NCI-H748 treated with DMSO at 0.1 percent for 48 hours (cell line): Measurements from ENCODE around the gene ASAP3.

Experiments
- DNase-seq: peaks from one replicate; lab custom pipeline; 2025; lab: John Stamatoyannopoulos, UW

The ASAP3 gene

GRCh38 chr1:23448846-23449245 is 35.1 kb downstream of the ASAP3 start:
- no peak for DNase-seq

- DNase-seq, result no peak
These were observed 37.2 kb downstream of the ASAP3 start for GRCh38 chr1:23446661-23447310.

DNA sequence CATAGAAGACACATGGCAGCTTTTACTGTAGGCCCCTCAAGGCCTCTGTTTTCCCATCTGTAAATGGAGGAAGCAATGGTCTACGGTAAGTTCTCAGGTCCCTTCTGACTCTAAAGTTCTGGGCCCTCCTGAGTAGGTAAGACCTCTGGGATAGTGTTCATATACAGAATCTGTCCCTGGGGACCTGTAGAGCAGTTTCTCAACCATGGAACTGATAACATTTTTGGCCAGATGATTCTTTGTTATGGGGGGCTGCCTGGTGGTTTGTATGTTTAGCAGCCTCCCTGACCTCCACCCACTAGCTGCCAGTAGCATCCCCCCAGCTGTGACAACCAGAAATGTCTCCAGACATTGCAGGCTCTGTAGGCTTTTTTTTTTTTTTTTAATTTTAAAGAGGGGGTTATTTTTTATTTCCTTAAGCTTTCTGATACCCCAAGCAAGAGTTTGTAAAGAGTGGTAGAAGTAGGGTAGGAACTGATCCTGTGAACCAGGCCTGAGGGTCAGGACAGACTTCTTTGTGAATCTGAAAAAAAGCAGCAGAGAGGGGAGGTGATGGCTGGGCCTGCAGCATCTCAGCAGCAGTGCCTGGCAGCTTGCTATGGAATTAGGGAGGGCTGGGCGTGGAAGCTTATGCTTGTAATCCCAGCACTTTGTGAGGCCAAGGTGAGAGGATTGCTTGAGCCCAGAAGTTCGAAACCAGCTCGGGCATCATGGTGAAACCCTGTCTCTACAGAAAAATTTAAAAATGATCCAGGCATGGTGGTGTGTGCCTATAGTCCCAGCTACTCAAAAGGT is 39.2 kb downstream of the ASAP3 start:
- no peak for DNase-seq

DNA sequence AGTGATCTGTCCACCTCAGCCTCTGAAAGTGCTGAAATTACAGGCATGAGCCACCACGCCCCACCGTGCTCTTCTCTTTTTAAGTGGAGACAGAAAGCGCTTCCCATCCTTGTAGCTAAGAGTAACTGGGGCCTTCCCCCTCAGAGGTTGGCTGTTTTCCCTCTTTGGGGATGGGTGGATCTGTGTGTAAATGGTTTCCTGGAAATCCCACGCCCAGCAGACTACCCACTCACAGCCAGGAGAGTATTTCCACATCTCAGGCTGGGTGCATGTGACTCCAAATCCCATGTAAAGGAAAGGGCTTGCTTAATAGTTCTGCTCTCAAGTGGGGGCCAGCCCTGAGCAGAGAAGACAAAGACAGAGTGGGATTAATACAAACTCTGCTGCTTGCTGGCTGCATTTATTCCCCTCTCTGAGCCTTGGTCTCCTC is 39.9 kb downstream of the ASAP3 start:
- DNase-seq, result no peak

- DNase-seq, result no peak
These were observed 41.2 kb downstream of the ASAP3 start for GRCh38 chr1:23442751-23443150.

DNA sequence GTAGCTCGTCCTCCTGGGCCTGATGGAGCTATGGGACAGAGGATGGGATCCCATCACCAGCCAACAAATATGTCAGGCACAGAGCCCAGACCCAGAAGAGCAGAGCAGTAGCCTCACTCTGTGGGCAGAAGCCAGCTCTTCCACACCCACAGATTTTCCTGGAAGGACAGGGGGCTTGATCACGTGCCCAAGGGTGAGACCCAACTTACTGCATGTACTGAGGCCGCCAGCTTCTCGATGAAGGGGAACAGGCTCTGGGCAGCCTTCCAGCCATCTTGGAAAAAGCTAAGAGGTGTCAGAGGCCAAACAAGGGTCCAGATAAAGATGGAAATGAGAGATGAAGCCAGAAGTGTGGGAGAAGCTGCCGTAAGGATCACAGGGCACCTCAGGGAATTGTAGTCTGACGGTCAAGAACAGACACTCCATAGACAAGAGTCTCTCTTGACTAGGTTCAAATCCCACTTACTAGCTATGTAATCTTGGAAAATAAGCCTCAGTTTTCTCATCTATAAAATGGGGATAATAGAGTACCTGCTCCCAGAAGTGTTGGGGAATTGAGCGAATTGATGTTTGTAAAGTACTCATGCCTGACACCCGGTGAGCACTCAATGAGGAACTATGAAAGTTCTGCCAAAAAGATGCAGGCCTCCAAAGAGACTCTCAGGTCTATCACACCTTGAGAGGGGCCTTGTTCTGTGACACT is 42.4 kb downstream of the ASAP3 start:
- no peak for DNase-seq

- no peak for DNase-seq
These were observed 45.4 kb downstream of the ASAP3 start for GRCh38 chr1:23438545-23438944.

DNA sequence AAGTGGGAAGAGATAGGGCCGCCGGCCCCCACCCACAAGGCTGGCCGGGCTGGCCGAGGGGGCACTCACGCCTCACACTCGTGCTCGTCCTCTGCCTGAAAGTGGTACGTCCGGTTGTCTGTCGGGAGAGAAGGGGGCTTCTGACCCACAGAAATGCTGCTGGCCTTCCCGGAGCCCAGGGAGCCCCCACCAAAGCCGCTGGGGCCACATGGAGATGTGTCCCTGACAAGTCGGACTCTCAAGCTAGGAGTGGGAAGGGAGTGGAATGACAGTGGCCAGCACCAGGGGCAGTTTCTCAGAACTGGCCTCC is 46.7 kb downstream of the ASAP3 start:
- DNase-seq, result no peak

GRCh38 chr1:23436520-23437354 is 47.2 kb downstream of the ASAP3 start:
- DNase-seq, result no peak

- no peak for DNase-seq
These were observed 49.7 kb downstream of the ASAP3 start for GRCh38 chr1:23434260-23434775.

GRCh38 chr1:23433122-23433521 is 50.9 kb downstream of the ASAP3 start:
- DNase-seq, result no peak

DNA sequence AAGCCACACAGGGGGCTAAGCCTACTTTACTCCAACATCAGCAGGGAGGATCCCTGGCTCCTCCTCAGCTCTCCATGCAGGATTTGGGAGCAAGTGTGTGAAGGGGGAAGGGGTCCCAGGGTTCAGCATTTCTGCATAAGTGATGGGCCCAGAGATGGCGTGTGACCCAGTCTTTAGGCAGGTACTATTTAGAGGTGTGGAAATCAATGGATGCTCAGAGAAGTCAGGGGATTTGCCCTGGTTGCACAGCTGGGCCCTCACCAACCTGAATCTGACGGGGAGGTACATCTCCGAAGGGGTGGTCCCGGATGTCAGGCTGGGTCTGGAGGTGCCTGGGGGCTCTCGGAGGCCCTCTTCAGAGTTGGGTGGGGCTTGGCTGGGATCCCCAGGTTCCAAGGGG is 52.5 kb downstream of the ASAP3 start:
- DNase-seq, result no peak

DNA sequence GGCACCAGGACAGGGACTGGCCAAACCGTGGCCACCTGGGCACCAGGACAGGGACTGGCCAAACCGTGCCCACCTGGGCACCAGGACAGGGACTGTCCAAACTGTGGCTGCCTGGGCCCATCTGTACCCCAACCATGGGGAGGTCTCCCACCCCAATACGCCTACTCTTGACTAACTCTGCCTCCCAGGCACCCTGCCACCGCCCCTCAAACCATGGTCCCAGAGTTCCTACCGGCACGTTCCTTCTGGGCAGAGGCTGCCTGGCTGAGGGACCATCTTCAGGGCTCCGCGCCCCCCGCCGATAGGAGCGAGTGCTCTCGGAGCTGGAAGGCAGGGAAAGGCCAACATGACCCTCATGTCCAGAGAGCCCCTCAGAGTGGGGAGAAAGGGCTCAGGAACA is 53.2 kb downstream of the ASAP3 start:
- DNase-seq, result no peak

- DNase-seq, result no peak
These were observed 55.7 kb downstream of the ASAP3 start for GRCh38 chr1:23428136-23428905.

GRCh38 chr1:23427550-23427949 is 56.4 kb downstream of the ASAP3 start:
- no peak for DNase-seq

- no peak for DNase-seq
These were observed 57.2 kb downstream of the ASAP3 start for GRCh38 chr1:23426828-23427227.

GRCh38 chr1:23425193-23425494 is 58.8 kb downstream of the ASAP3 start:
- DNase-seq, result no peak

- no peak for DNase-seq
These were observed 59.4 kb downstream of the ASAP3 start, which contains the start of gene TCEA3 for GRCh38 chr1:23424293-23425192. Gene TCEA3 (minus strand): TSS chr1:23424748. CDS start chr1:23424633, 115 bp downstream.

DNA sequence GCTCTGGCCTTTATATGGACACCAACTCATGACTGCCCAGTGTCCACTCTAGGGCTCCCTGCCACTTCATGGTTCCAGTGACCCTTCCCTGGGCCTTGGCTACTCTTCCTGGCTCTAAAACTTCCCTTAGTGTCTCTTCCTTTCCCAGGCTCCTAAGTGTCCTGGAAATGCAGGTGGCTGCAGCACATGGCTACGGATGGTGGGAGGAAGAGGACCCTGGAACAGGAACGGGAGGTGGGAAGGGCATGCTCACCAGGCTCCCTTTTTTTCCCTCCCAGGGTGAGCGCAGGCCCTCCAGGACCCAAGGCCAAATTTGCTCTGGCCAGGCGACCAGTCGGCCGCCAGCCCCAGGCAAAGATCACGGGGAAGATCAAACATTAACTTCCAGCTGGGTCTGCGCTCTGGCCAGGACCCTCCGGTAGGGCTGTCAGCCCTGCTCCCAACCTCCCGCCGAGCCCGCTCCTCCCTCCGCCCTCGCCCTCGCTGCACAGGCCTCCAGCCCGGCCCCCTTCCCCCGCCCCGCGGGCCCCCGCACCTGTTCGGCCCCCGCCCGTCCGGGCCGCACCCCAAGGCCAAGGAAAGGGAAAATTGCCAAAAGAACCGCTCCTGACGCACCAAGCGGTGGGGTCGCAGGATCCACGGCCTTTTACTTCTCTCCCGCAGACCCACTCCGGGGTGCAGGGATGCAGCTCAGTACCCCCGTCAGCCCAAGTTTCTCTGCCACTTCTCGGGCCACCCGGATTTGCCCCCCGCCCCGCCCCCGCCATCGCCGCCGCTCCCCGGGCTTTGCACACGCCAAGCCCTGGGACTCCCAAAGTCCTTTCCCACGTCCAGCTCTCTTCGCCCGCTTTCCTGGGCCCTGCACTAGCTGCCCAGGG is 60.3 kb downstream of the ASAP3 start:
- DNase-seq, result no peak
